ENCODE data around the gene NEMF.
"Not testable (repeated sequence)": the region's sequence is repeated elsewhere in the genome, so short reads cannot be mapped to it uniquely, and the experiment has no call there.

The NEMF gene

DNA sequence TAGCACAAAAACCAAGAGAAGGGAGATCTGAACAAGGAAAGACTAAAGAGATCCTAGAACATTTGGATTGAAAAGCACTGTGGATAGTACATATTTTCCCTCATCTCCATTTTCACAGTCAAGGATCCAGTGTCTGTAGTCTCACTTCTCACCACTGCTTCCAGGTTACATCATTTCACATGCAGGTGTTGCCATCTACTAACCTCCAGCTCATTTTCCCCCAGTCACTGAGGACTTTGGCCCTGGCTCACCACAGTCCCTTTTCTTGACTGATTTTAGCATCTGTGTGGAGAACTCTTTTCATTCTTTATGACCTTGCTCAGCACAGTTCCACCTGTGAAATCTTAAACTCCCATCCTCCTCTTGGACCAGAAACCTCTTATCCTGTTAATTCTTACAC, 106.1 kb downstream of the NEMF start:
- not testable (repeated sequence) for DNase-seq (ENCODE audit: low spot score)

DNA sequence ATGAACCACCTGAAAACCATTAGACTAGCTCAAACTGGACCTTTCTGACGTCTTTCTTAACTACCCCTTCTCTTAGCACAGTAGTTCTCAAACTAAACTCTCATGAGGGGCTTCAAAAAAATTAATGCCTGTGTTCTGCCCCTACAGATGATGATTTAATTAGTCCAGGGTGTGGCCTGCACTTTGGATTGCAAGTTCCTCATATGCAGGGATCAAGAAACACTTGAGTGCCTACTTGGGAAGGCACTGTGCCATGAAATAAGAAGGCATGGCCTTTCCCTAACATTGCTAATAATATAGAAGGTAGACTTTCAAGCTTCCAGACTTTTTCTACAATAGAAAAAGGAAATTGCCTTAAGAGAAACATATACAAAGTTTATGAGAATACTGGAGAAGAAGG, 107.4 kb downstream of the NEMF start:
- no peak for DNase-seq (ENCODE audit: low spot score)

DNA sequence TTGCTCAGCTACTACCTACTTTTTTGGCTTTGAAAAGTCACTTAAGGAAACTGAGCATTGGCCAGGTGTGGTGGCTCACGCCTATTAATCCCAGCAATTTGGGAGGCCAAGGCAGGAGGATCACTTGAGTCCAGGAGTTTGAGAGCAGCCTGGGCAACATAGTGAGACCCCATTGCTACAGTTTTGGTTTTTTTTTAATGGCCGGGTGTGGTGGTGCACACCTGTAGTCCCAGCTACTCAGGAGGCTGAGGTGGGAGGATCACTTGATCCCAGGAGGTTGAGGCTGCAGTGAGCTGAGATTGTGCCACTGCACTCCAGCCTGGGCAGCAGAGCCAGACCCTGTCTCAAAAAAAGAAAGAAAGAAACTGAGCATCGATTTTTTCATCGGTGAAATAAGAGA, 116.9 kb downstream of the NEMF start:
- not testable (repeated sequence) for DNase-seq (ENCODE audit: low spot score)

DNA sequence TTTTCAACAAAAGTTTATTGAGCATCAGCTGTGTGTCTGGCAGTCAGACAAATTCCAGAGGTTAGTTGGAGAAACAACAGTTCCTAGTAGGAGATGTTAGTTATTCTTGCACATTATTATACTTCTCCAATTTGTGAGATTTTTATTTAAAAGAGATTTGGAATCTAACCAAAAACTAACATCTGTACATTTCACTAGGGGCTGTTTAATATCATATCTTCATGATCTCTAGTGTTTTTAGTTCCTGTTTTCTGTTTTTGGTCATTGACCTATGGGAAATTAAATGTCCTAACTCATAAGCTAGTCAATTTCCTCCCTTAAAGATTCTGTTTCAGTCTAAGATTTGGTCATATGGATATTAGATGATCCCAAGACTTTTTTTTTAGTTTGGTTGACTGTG, 118.8 kb downstream of the NEMF start:
- DNase-seq (ENCODE audit: low spot score): no peak

DNA sequence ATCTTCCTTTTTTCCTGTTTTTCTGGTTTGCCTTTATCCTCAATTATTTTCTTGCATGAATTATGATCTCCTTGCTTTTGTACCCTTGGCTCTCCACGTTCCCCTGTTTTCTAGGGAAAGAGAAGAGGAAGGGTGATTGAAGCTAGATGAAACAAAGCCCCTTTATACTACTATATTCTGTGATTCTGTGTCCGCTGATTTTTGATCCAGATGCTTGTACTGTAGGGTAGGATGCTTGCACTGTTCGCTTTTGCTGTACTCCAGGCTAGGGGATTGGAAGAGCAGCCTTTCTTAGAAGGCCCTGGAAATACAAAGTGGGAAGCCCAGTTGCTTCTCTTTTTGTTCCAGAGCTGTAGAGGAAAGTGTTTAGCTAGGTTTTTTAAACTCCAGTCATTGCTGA, 119.7 kb downstream of the NEMF start:
- DNase-seq (ENCODE audit: low spot score): no peak

All from COLO829 (cell line).